Parathyroid adenoma (tissue), 2 donors: ENCODE measurements around the gene EPHA4.

ENCODE experiments used
- H2AFZ ChIP-seq: fragments of 300-600 bp; sonication (generic); one replicate; pipeline ENCODE4 v1.7.0; 2017; ENCODE audit warnings: antibody characterized with exemption, mild to moderate bottlenecking
- H3K27ac ChIP-seq: fragments of 300-600 bp; sonication (generic); one replicate; pipeline ENCODE4 v1.7.0; 2017
- H3K27me3 ChIP-seq: fragments of 300-600 bp; sonication (generic); one replicate; pipeline ENCODE4 v1.7.0; 2017; ENCODE audit warnings: low read length; ENCODE audit not compliant: control insufficient read depth, insufficient read depth
- H3K36me3 ChIP-seq: fragments of 300-600 bp; sonication (generic); one replicate; pipeline ENCODE4 v1.7.0; 2017; ENCODE audit warnings: low read length; ENCODE audit not compliant: control insufficient read depth, insufficient read depth
- H3K4me1 ChIP-seq: fragments of 300-600 bp; sonication (generic); one replicate; pipeline ENCODE4 v1.7.0; 2017; ENCODE audit warnings: control low read depth
- H3K4me2 ChIP-seq: fragments of 300-600 bp; sonication (generic); one replicate; pipeline ENCODE4 v1.7.0; 2017; ENCODE audit warnings: low read length
- H3K4me3 ChIP-seq: fragments of 300-600 bp; sonication (generic); one replicate; pipeline ENCODE4 v1.7.0; 2017; ENCODE audit warnings: low read depth, low read length
- H3K79me2 ChIP-seq: fragments of 300-600 bp; sonication (generic); one replicate; pipeline ENCODE4 v1.7.0; 2017; ENCODE audit warnings: control low read depth
- H3K9ac ChIP-seq: fragments of 300-600 bp; sonication (generic); one replicate; pipeline ENCODE4 v1.7.0; 2017; ENCODE audit warnings: mild to moderate bottlenecking
- H3K9me3 ChIP-seq: fragments of 300-600 bp; sonication (generic); one replicate; pipeline ENCODE4 v1.7.0; 2017; ENCODE audit warnings: low read length; ENCODE audit not compliant: control insufficient read depth
- CTCF ChIP-seq: fragments of 300-600 bp; sonication (generic); IDR thresholded peaks from one replicate; pipeline ENCODE4 v1.7.0; 2017; ENCODE audit warnings: antibody characterized with exemption, mild to moderate bottlenecking
- donor health status: primary hyperparathyroidism.

EPHA4 gene

GRCh38 chr2:221428896-221429295, 143.2 kb downstream of the EPHA4 start:
- Histone ChIP-seq H3K4me3 (no peak overlapping the region), H3K79me2 (no peaks in the 10 kb centered on the region), H3K27ac (no peak overlapping the region), H3K27me3 (no peaks in the 10 kb centered on the region), H2AFZ (no peak overlapping the region), H3K36me3 (no peaks in the 10 kb centered on the region), H3K4me1 (no peaks in the 10 kb centered on the region), H3K4me2 (no peak overlapping the region), H3K9ac (no peak overlapping the region), H3K9me3 (no peaks in the 10 kb centered on the region)
- no peak for TF ChIP-seq CTCF

GRCh38 chr2:221426929-221427328, 145.2 kb downstream of the EPHA4 start:
- H3K9me3 ChIP-seq = no peaks in the 10 kb centered on the region
- no peaks in the 10 kb centered on the region for H3K4me1 ChIP-seq
- H3K36me3 ChIP-seq = no peaks in the 10 kb centered on the region
- H2AFZ ChIP-seq = no peak overlapping the region
- TF ChIP-seq CTCF = no peak
- no peak overlapping the region for H3K27ac ChIP-seq
- no peak overlapping the region for H3K9ac ChIP-seq
- H3K79me2 ChIP-seq = no peaks in the 10 kb centered on the region
- no peak overlapping the region for H3K4me3 ChIP-seq
- H3K4me2 ChIP-seq = no peak overlapping the region
- H3K27me3 ChIP-seq = no peaks in the 10 kb centered on the region

- no peaks in the 10 kb centered on the region for H3K27me3 ChIP-seq
- no peak overlapping the region for H2AFZ ChIP-seq
- H3K79me2 ChIP-seq = no peaks in the 10 kb centered on the region
- H3K9ac ChIP-seq = no peak overlapping the region
- no peaks in the 10 kb centered on the region for H3K9me3 ChIP-seq
- no peak overlapping the region for H3K4me3 ChIP-seq
- TF ChIP-seq CTCF = no peak
- H3K27ac ChIP-seq = no peak overlapping the region
- no peak overlapping the region for H3K4me2 ChIP-seq
- H3K36me3 ChIP-seq = no peaks in the 10 kb centered on the region
- H3K4me1 ChIP-seq = no peaks in the 10 kb centered on the region
Measured at GRCh38 chr2:221425891-221426290, 146.2 kb downstream of the EPHA4 start.

- H3K4me1 ChIP-seq = no peaks in the 10 kb centered on the region
- no peaks in the 10 kb centered on the region for H3K9me3 ChIP-seq
- no peaks in the 10 kb centered on the region for H3K27me3 ChIP-seq
- no peak overlapping the region for H3K9ac ChIP-seq
- H3K36me3 ChIP-seq = no peaks in the 10 kb centered on the region
- no peak for TF ChIP-seq CTCF
- no peak overlapping the region for H2AFZ ChIP-seq
- H3K79me2 ChIP-seq = no peaks in the 10 kb centered on the region
- no peak overlapping the region for H3K4me3 ChIP-seq
- H3K4me2 ChIP-seq = no peak overlapping the region
- H3K27ac ChIP-seq = no peak overlapping the region
Measured at GRCh38 chr2:221425353-221425752, 146.8 kb downstream of the EPHA4 start.

GRCh38 chr2:221423210-221423804, 148.8 kb downstream of the EPHA4 start:
- H3K4me1 ChIP-seq = no peaks in the 10 kb centered on the region
- H3K9me3 ChIP-seq = no peaks in the 10 kb centered on the region
- H3K4me3 ChIP-seq = no peak overlapping the region
- H3K27ac ChIP-seq = no peak overlapping the region
- no peak for TF ChIP-seq CTCF
- H2AFZ ChIP-seq = no peak overlapping the region
- no peaks in the 10 kb centered on the region for H3K36me3 ChIP-seq
- H3K27me3 ChIP-seq = no peaks in the 10 kb centered on the region
- H3K79me2 ChIP-seq = no peaks in the 10 kb centered on the region
- no peak overlapping the region for H3K4me2 ChIP-seq
- no peak overlapping the region for H3K9ac ChIP-seq
